ENCODE results near the gene WNT1. TPM values are rescaled to one million over a fixed set of nuclear protein-coding genes. Genes with fewer than 3 reads are reported as not detected.

The WNT1 gene
- total and polyA plus RNA-seq, 2 of the 4 experiments (the other 2 are of a cell fraction) = not detected

GRCh38 chr12:49027846-49028555 lies 49.9 kb downstream of the WNT1 start:
- no peak overlapping the region for H3K4me2 ChIP-seq (ENCODE audit: low read depth, low read length)
- in situ Hi-C loops (cut with MboI; ENCODE audit: low sequenced_read_pairs) = no loop called here
- no peak overlapping the region for H2AK5ac ChIP-seq (ENCODE audit: low read depth, low read length)
- no peak overlapping the region for H2BK15ac ChIP-seq (ENCODE audit: low read depth, low read length)
- DNase-seq (no peak), ATAC-seq (ENCODE audit: low read depth) (no peak)
- H3K18ac ChIP-seq (ENCODE audit: low read depth, low read length) = no peak overlapping the region
- no peak overlapping the region for H2BK120ac ChIP-seq (ENCODE audit: low read depth, low read length)
- no peak overlapping the region for H3K23ac ChIP-seq (ENCODE audit: low read depth, low read length)
- H4K20me1 ChIP-seq (ENCODE audit: insufficient read depth, low read length) = peaks cover 24% of the 10 kb centered on the region
- no peak overlapping the region for H3K4ac ChIP-seq (ENCODE audit: low read depth, low read length)
- no peak overlapping the region for H4K5ac ChIP-seq (ENCODE audit: low read depth, low read length)
- no peak overlapping the region for H2AFZ ChIP-seq (replicated peaks; ENCODE audit: low read length, poor library complexity)
- no peaks in the 10 kb centered on the region for H3K4me1 ChIP-seq (ENCODE audit: control insufficient read depth, insufficient read depth, low read length)
- H3K4me3 ChIP-seq (ENCODE audit: insufficient read depth, low read depth, low read length) = no peak overlapping the region
- WGBS, 2 experiments (ENCODE audit: extremely low coverage in 2 of 2, insufficient read length in 1 of 2) = 100% methylated on average over 4 of the region's 9 CpGs; no CpG with 5 or more reads in 1 of the 2 experiments
- intact Hi-C loops (cut with micrococcal nuclease) = no loop called here
- no peak overlapping the region for H2BK20ac ChIP-seq (ENCODE audit: low read depth, low read length)
- no peaks in the 10 kb centered on the region for H3K27me3 ChIP-seq (ENCODE audit: control insufficient read depth, insufficient read depth, low read length)
- no peaks in the 10 kb centered on the region for H3K9me1 ChIP-seq (ENCODE audit: insufficient read depth, low read length)
- TF ChIP-seq BHLHE40 (IDR thresholded peaks at IDR 0.05; ENCODE audit: low read depth, low read length) (no peak), RFX5 (IDR thresholded peaks at IDR 0.05; ENCODE audit: low read depth, low read length) (no peak)
- BruUV-seq (replicated peaks) = no TSS peak
- no peak overlapping the region for H3K27ac ChIP-seq (ENCODE audit: insufficient read depth, low read length)
- H2AK9ac ChIP-seq (replicated peaks; ENCODE audit: low read depth, low read length, poor library complexity) = peak overlapping the region; percentile 31
- H3K9ac ChIP-seq (ENCODE audit: low read depth, low read length) = no peak overlapping the region
- H3K79me1 ChIP-seq (ENCODE audit: low read depth in 1 of 2, low read length in 2 of 2) = peaks cover 27 to 66% of the 10 kb centered on the region in 2 experiments
- no peaks in the 10 kb centered on the region for H3K9me3 ChIP-seq (ENCODE audit: control insufficient read depth, insufficient read depth, low read length)
- dilution Hi-C loops (cut with HindIII; ENCODE audit: low sequenced_read_pairs, unreplicated experiment) = no loop called here
- no peak overlapping the region for H3K56ac ChIP-seq (ENCODE audit: extremely low read depth, insufficient read depth, low read length)
- no peak overlapping the region for H4K91ac ChIP-seq (ENCODE audit: insufficient read depth, low read depth, low read length)
- no peak overlapping the region for H3K14ac ChIP-seq (replicated peaks; ENCODE audit: low read depth, low read length)
- H2BK5ac ChIP-seq (ENCODE audit: low read depth, low read length, poor library complexity, severe bottlenecking) = no peak overlapping the region
- H3K36me3 ChIP-seq (ENCODE audit: control insufficient read depth, insufficient read depth, low read length) = peaks cover 83% of the 10 kb centered on the region
- ChIA-PET CTCF (no interaction called here), POLR2A (ENCODE audit: unreplicated experiment) (no interaction called here)
- H4K8ac ChIP-seq (ENCODE audit: low read depth in 2 of 2, low read length in 2 of 2) = no peak overlapping the region

All from IMR-90 (cell line).